ENCODE measurements around the gene SPOP.
A peak's percentile ranks its signal among the peaks of the same experiment; 100 is the strongest.

The SPOP gene

DNA sequence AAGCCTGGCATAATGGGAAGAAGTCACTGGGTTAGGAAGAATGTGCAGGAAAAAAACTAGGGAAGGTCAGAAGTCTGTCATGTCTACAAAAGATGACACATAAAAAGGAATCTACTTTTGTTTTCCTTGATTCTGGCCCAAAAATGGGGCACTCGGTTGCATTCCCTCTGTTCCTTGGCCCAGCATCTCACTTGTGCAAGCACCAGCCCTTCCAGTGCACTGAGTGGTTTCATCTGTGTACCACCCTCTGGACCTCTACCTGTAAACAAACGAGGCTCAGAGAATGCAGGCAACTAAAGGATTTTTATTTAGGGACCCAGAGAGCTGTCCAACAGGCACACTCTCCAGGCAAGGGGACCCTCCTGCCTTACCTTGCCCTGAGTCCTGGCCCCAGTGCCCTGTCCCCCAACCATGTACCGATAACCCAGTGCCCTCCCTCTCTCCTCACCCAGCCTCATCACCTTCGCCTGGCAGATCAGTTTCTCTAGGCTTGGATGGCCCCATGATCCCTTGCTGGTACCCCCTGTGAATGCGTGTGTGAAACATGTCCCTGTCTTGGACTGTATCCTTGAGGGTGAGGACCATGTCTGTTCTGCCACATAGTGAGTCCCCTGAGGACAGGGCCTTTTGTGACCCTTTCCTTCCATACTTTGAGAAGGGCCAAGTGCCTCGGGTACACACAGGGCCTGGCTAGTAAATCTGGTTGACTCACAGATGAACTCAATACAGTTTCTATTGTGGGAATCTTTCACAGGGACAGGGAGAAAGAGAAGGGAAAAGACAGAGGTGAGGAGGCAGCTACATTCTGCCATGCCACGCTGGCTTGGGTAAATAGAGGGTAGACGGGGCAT is 88.9 kb downstream of the SPOP start:
- H2AFZ ChIP-seq (ENCODE audit: low read depth) = no peak overlapping the region
- H3K4me2 ChIP-seq = no peak overlapping the region
- H3K4me1 ChIP-seq (ENCODE audit: low read depth, poor library complexity, severe bottlenecking) = no peaks in the 10 kb centered on the region
- H3K27me3 ChIP-seq (ENCODE audit: insufficient read depth, low read depth) = no peaks in the 10 kb centered on the region
- H3K9ac ChIP-seq = no peak overlapping the region
- H3K4me3 ChIP-seq (IDR thresholded peaks at IDR 0.05; ENCODE audit: insufficient read depth, low read depth, low read length) = no peak overlapping the region
- TF ChIP-seq, protein P1, sequence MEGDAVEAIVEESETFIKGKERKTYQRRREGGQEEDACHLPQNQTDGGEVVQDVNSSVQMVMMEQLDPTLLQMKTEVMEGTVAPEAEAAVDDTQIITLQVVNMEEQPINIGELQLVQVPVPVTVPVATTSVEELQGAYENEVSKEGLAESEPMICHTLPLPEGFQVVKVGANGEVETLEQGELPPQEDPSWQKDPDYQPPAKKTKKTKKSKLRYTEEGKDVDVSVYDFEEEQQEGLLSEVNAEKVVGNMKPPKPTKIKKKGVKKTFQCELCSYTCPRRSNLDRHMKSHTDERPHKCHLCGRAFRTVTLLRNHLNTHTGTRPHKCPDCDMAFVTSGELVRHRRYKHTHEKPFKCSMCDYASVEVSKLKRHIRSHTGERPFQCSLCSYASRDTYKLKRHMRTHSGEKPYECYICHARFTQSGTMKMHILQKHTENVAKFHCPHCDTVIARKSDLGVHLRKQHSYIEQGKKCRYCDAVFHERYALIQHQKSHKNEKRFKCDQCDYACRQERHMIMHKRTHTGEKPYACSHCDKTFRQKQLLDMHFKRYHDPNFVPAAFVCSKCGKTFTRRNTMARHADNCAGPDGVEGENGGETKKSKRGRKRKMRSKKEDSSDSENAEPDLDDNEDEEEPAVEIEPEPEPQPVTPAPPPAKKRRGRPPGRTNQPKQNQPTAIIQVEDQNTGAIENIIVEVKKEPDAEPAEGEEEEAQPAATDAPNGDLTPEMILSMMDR (conservative IDR thresholded peaks at IDR 0.05; ENCODE audit: low read depth, low read length) = no peak
- no peak overlapping the region for H3K27ac ChIP-seq
- H3K36me3 ChIP-seq (ENCODE audit: insufficient read depth) = no peaks in the 10 kb centered on the region
- no peaks in the 10 kb centered on the region for H3K79me2 ChIP-seq (ENCODE audit: insufficient read depth, low read depth)
- H4K20me1 ChIP-seq (ENCODE audit: insufficient read depth) = no peaks in the 10 kb centered on the region

DNA sequence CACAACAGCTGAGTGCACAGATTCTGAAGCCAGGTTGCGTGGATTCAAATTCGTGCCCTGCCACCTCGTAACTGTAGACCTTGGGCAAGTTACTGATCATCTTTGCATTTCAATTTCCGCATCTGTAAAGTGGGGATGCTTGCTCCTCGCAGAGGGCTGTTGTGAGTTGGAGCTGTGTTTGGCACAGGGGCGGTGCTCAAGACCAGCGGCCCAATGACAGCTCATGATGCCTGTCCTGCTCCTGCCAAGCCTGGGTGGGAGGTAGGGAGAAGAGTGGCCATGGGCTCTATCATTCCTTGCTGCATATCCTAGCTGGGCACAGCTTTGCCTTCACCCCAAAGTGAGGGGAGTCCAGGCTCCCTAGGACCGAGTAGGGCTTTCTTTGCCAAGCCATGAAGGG is 89.6 kb downstream of the SPOP start:
- Histone ChIP-seq H3K9ac (no peak overlapping the region), H3K27me3 (ENCODE audit: insufficient read depth, low read depth) (no peaks in the 10 kb centered on the region), H3K27ac (no peak overlapping the region), H4K20me1 (ENCODE audit: insufficient read depth) (no peaks in the 10 kb centered on the region), H3K36me3 (ENCODE audit: insufficient read depth) (no peaks in the 10 kb centered on the region), H3K4me3 (IDR thresholded peaks at IDR 0.05; ENCODE audit: insufficient read depth, low read depth, low read length) (no peak overlapping the region), H2AFZ (ENCODE audit: low read depth) (no peak overlapping the region), H3K4me2 (no peak overlapping the region), H3K79me2 (ENCODE audit: insufficient read depth, low read depth) (no peaks in the 10 kb centered on the region), H3K4me1 (ENCODE audit: low read depth, poor library complexity, severe bottlenecking) (no peaks in the 10 kb centered on the region)
- TF ChIP-seq, protein P1 (conservative IDR thresholded peaks at IDR 0.05; ENCODE audit: low read depth, low read length) = no peak

DNA sequence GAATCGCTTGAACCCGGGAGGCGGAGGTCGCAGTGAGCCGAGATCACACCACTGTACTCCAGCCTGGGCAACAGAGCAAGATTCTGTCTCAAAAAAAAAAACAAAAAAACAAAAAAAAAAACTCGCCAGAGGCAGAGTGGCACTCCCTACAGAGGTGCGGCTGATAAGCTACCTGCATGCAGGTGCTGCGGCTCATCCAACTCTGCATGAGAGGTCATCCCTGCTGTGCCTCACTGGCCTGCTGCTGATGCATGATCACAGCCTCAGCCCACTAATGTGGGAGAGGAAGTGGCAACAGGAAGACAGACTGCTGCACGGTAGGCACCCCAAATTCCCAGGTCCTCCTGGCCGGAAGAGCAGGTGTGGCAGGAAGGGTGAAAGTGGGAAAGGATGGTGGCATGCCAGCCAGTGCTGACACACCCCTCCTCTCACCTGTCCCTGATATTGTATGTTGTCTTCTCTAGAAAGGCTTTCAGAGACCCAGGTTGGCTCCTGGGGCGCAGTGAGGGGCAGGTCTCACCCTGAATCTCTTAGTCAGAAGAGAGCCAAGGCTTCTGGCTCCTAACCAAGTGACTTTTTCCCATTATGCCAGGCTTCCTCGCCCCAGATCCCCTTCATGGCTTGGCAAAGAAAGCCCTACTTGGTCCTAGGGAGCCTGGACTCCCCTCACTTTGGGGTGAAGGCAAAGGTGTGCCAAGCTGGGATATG is 90.4 kb downstream of the SPOP start:
- Histone ChIP-seq H3K4me2 (no peak overlapping the region), H3K9ac (no peak overlapping the region), H4K20me1 (ENCODE audit: insufficient read depth) (no peaks in the 10 kb centered on the region), H3K4me3 (IDR thresholded peaks at IDR 0.05; ENCODE audit: insufficient read depth, low read depth, low read length) (no peak overlapping the region), H3K4me1 (ENCODE audit: low read depth, poor library complexity, severe bottlenecking) (no peaks in the 10 kb centered on the region), H3K79me2 (ENCODE audit: insufficient read depth, low read depth) (no peaks in the 10 kb centered on the region), H3K27me3 (ENCODE audit: insufficient read depth, low read depth) (no peaks in the 10 kb centered on the region), H2AFZ (ENCODE audit: low read depth) (no peak overlapping the region), H3K27ac (no peak overlapping the region), H3K36me3 (ENCODE audit: insufficient read depth) (no peaks in the 10 kb centered on the region)
- TF ChIP-seq, protein P1 (conservative IDR thresholded peaks at IDR 0.05; ENCODE audit: low read depth, low read length) = no peak

DNA sequence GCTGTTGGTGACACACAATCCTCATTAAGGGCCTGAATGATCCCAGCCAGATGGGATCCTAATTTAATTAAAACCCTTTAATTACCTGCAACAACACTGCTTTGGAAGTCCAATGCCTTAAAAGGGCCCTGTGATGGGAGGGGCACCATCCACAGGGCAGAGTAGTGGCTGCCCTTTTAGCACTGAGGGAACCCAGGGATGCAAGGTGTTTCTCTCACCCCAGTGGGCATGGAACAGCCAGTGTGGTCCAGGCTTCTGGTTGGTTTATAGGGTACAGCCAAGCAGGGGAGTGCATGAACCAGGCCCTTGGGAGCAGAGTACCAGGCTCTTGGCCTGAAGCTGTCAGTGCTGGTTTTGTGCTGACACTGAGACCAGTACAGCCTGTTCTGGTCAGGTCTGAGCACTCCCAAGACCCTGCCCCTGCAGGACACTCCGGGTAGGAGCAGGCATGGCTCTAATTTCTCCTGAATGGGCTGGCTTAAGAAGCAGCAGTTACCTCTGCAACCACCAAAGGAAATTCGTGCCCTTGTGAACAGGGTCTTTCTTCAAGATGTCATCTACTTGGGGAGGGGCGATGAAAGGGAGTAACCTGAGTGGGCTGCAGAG is 92.4 kb downstream of the SPOP start:
- Histone ChIP-seq H3K36me3 (ENCODE audit: insufficient read depth) (no peaks in the 10 kb centered on the region), H2AFZ (ENCODE audit: low read depth) (no peak overlapping the region), H3K9ac (no peak overlapping the region), H3K4me1 (ENCODE audit: low read depth, poor library complexity, severe bottlenecking) (no peaks in the 10 kb centered on the region), H3K27me3 (ENCODE audit: insufficient read depth, low read depth) (no peaks in the 10 kb centered on the region), H4K20me1 (ENCODE audit: insufficient read depth) (no peaks in the 10 kb centered on the region), H3K79me2 (ENCODE audit: insufficient read depth, low read depth) (no peaks in the 10 kb centered on the region), H3K4me2 (no peak overlapping the region), H3K4me3 (IDR thresholded peaks at IDR 0.05; ENCODE audit: insufficient read depth, low read depth, low read length) (no peak overlapping the region), H3K27ac (no peak overlapping the region)
- TF ChIP-seq, protein P1 (conservative IDR thresholded peaks at IDR 0.05; ENCODE audit: low read depth, low read length) = 0 out of 2 replicates have a peak, but pooled peaks have one; percentile 24

Data from KMS-11 (cell line).